Right ventricle myocardium inferior (tissue), 1 donor: ENCODE measurements around the gene CCT3. TPM values are rescaled to one million over a fixed set of nuclear protein-coding genes. Genes with fewer than 3 reads are reported as not detected.

Experiments used
- ATAC-seq: fragments of 200-7000 bp; cut with Tn5 transposase; one replicate; pipeline ENCODE4 v1.9.1; 2020; ENCODE audit warnings: mild to moderate bottlenecking, moderate library complexity
- DNase-seq: peaks from one replicate; pipeline ENCODE4 v3.0.0; 2021; ENCODE audit errors: missing footprints
- intact Hi-C: fragments of 100-400 bp; cut with DNase I; formaldehyde crosslinking; loops from one replicate; pipeline ENCODE4 v1.11.0; 2022
- total RNA-seq: library from RNA; stranded (reverse); fragmentation: NEBNext Ultra II Directional; extraction: Animal tissue kit (Norgen Biotek cat#: 25700); gene quantifications from one replicate; pipeline ENCODE4 v1.2.1, GENCODE V29; 2021
- donor health status: DM: no; HTN: yes; CAD: no; lungs with severe emphysema.

CCT3 gene
- total RNA-seq, 1 donor from 2014 or later, result 137 TPM

DNA sequence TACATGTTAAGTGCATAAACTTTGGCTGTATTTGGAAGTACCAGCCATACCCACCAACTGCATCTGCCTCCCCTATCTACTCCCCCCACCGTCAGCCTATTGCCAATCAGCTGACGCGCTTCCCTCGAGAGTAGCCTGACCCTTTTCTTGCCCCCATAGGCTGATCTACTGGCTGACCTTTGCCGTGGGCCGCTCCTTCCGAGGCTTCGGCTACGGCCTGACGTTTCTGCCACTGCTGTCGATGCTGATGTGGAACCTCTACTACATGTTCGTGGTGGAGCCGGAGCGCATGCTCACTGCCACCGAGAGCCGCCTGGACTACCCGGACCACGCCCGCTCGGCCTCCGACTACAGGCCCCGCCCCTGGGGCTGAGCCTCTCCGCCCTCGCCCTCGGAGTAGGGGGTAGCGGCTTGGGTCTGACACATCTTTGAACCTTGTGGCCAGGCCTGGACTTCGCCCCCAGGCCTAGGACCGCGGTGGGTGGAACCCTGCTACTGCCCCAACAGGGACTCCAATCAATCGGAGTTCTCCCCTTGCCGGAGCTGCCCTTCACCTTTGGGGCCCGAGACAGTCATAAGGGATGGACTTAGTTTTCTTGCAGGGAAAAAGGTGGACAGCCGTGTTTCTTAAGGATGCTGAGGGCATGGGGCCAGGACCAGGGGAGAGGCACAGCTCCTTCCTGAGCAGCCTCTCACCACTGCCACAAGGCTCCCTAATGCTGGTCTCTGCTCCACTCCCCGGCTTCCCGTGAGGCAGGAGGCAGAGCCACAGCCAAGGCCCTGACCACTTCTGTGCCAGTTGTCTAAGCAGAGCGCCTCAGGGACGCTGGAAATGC is 46.6 kb downstream of the CCT3 start:
- intact Hi-C loops, result no loop called here
- DNase-seq (peak; percentile 96), ATAC-seq (peak; percentile 96)

DNA sequence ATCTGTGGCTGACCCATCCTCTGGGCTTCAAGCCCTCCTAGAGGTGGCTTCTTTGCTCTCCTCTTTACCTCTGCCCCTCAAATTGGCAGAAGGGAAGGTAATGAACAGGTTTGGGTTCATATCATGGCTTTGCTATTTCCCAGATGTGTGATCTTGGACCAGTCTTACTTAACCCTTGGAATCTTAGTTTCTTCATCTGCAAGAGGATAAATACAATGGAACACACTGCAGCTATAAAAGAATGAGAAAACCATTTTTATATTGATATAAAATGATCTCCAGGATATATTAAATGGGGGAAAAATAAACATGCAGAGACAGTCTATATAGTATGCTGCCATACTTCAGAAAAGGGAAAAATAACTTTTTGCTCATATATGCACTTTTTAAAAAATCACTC is 48.2 kb downstream of the CCT3 start:
- DNase-seq (no peak), ATAC-seq (no peak)
- intact Hi-C loops, result no loop called here

DNA sequence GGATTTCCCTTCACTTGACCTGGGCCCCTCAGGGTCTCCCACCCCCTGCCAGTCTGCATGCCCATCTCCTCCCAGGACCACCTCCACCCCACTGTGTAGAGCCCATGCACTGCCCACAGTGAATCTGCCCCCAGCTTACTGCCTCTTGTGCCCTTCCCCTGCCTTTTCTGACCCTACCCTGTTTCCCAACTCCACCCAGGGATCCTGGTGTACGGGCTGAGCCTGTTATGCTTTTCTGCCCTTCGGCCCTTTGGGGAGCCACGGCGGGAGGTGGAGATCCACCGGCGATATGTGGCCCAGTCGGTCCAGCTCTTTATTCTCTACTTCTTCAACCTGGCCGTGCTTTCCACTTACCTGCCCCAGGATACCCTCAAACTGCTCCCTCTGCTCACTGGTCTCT is 52.0 kb downstream of the CCT3 start:
- intact Hi-C loops, result no loop called here
- DNase-seq (no peak), ATAC-seq (no peak)

DNA sequence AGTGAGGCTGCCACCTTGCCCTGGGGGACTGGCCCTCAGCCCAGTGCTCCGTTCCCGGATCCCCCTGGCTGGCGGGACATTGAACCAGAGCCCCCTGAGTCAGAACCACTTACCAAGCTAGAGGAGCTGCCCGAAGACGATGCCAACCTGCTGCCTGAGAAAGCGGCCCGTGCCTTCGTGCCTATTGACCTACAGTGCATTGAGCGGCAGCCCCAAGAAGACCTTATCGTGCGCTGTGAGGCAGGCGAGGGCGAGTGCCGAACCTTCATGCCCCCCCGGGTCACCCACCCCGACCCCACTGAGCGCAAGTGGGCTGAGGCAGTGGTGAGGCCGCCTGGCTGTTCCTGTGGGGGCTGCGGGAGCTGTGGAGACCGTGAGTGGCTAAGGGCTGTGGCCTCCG is 52.7 kb downstream of the CCT3 start:
- ATAC-seq (no peak), DNase-seq (no peak)
- intact Hi-C loops, result no loop called here

DNA sequence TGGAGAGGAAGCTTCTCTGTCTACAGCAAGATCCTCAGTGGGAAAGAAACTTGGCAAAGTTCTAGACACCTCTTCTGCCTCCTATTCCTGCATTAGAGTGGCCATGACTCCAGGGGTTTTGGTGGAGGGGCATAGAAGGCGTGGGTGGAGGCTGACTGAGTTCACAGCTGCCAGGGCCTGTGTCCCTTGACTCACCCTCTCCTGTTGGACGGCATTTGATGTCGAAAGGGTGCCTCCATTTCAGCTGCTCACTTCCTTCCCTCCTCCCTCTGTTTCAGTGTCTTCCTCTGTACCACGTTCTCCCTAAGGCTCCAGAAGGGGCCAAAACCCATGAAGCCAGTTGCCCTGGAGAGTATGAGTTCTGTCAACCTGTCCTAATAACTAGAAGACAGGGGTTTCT is 53.3 kb downstream of the CCT3 start:
- intact Hi-C loops, result loop anchor here (5.0 kb wide), 1 partner anchor 53 kb away; the partner anchor contains the start of genes CCT3 and TSACC
- ATAC-seq, result no peak
- DNase-seq, result no peak

DNA sequence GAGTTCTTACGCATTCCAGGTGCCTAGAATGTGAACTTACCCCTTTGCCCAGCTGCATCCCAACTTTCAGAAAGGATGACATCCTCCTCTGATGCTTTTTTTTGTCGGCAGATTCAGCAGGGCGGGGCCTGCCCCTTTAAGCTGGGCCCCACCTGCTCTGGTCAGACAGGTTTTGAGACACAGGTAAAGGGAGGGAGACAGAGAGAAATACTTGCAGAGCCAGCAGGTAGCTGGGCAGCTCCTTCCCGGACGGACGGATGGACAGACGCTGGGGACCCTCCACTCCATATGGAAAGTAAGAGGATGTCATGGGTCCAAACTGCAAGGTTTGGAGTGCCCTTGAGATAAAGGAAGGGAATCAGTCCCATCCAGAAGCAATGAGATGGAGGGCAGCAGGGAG is 54.0 kb downstream of the CCT3 start, which contains the start of gene TMEM79:
TSS of gene TMEM79 (plus strand) at position 214 of the 400 bp plus-strand sequence. CDS start 902 bp downstream, outside the sequence.
- ATAC-seq, result no peak
- DNase-seq, result no peak
- intact Hi-C loops, result loop anchor here (5.0 kb wide), 1 partner anchor 53 kb away; the partner anchor contains the start of genes CCT3 and TSACC

DNA sequence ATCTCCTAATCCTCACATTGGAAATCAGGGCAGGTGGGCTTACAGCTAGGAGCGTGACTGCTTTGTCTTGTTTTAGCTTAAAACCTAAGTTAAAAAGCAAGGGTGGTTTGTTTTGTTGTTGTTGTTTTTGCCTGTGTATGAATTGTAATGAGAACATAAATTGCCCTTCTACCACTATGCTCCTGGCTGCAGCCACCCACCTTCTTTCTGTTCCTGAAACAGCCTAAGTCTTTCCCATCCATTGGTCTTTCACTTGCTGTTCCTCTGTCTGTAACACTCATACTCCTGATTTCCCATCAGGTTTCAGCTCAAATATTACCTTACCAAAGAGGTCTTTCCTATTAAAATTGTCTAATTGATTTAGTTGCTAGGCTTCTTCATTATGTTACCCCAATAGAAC is 54.6 kb downstream of the CCT3 start:
- DNase-seq (no peak), ATAC-seq (no peak)
- intact Hi-C loops, result loop anchor here (5.0 kb wide), 1 partner anchor 54 kb away; the partner anchor contains the start of genes CCT3 and TSACC

DNA sequence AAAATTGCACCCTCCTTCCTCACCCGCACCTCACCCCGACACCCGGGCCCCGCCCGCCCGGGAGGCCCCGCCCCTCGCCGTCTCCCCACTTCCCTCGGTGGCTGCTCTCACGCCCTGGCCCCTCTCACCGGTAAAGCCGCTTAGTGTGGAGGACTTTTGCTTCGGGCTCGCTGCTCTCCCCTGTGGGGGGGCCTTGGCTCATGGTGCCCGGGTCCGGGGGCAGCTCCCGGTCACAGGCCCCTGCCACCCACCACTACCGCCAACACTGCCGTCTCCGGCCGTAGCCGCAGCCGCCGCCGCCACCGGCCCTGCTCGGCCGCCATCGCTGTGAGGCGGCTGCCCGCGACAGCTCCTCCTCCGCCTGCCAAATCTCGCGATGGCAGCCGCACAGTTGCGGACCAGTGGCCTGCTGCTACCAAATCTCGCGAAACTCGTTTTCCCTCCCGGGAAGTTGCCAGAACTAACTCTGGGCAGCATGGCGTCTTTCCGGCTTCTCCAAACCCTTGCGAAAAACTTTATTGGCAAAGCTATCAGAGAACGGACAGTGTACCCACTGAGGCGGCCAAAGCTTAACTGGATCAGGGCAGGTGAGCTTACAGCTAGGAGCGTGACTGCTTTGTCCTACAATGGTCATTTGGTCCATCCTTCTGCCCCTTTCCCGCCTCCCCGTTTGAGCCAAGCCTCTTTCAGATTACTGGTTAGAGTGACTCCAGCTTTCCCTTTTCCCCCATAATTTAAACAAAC is 55.4 kb downstream of the CCT3 start, which contains the start of gene SMG5:
TSS of gene SMG5 (minus strand) at position 347 of the 744 bp plus-strand sequence. CDS start at position 202, 145 bp downstream.
- ATAC-seq (peak; percentile 94), DNase-seq (peak; percentile 98)
- intact Hi-C loops, result loop anchor here (5.0 kb wide), 1 partner anchor 55 kb away; the partner anchor contains the start of genes CCT3 and TSACC

DNA sequence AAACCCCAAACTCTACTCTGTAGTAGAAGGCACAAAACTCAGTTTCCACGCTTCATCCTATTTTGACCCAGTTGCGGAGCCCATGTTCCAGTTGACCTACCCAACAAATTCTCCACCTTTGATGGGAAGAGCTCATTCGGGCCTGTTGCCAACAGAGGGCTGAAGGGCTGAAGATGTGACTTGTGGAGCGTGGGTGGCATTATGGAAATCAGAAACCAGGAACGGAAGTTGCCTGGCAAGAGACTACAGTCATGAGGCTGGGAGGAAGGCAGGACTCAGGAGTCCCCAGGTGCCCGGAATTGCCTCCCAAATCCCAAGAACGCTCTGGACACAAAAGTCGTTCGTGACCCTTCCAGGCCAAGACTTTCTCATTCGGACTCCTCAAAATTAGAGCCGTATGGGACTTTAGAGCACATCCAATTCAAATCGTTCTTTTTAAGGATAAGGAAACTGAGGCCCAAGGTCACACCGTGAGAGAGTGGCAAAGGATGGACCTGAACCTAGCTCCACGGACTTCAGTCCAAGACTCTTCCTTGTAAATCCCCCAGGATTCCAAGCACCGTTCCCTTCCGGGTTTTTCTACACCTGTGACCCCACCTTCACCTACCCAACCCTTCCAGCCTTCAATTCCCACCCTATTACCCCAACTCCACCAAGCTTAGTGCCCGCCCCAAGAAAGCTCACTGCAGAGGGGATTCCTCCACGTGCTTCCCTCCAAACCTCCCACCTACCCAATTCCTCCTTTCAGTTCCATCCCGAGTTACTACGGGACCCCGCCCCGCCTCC is 56.2 kb downstream of the CCT3 start:
- no peak for DNase-seq

DNA sequence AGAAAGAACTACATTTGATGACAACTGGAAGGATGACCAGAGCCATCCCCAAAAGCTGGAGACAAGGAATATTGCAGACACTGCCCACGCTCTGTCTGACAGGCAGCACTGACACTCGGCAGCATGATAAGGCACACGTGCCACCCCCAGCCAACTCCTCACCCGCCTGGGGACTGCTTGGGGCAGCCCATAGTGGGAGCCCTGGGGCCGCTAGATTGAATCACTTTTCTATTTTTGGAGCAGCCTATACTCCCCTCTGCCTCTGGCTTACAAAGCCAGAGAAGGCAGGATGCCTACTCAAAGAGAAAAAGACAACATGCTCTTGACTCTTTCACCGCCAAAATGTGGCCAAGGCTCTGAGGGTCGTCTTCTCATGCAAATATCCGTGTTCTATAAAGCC is 56.8 kb downstream of the CCT3 start:
- DNase-seq (peak; percentile 78), ATAC-seq (peak; percentile 77)
- intact Hi-C loops, result loop anchor here (5.0 kb wide), 1 partner anchor 56 kb away; the partner anchor contains the start of genes CCT3 and TSACC

More for the DNA sequence above, 56.2 kb downstream of the CCT3 start:
- no peak for ATAC-seq
- intact Hi-C loops, result loop anchor here (5.0 kb wide), 1 partner anchor 55 kb away; the partner anchor contains the start of genes CCT3 and TSACC

DNA sequence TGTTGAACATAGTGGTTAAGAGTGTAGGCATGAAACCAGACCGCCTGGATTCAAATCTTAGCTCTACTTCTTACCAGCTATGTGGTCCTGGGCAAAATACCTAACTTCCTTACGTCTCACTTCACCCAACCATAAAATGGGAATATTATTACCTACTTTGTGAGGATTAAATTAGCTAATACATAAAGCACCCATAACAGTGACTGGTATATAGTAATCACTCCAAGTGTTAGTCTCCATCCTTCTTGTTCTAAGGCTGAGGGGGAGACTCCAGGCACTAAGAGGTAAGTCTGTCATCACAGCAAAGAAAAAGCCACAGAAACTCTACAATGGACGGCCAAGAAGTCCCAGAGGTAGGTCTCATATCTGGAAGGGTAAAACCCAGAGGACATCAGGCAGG is 58.3 kb downstream of the CCT3 start:
- intact Hi-C loops, result loop anchor here (5.0 kb wide), 2 partner anchors 43 to 57 kb away; partner anchors contain the start of genes CCT3 and TSACC

DNA sequence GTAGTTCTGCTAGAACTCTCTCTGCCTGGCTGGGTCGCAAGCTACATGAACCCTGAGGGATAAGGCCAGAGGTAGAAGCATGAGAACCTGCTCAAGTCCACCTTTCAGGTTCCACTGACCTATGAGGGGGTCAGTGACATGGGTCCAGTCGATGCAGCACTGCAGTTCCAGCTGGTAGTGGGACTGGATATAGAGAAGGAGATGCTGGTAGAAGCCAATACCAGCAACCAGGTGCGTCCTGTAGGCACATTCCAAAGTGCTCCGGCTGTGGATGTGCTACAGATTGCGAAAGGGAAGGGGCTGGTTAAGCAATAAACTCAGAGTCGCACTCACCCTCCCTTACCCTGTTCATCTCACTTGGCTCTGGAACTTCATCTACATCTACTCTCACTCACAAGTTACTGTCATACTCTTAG is 61.1 kb downstream of the CCT3 start:
- intact Hi-C loops, result loop anchor here (5.0 kb wide), 1 partner anchor 40 kb away; no protein-coding TSS in a partner anchor
- DNase-seq (no peak), ATAC-seq (no peak)

More for the DNA sequence above, 58.3 kb downstream of the CCT3 start:
- DNase-seq, result no peak
- no peak for ATAC-seq

DNA sequence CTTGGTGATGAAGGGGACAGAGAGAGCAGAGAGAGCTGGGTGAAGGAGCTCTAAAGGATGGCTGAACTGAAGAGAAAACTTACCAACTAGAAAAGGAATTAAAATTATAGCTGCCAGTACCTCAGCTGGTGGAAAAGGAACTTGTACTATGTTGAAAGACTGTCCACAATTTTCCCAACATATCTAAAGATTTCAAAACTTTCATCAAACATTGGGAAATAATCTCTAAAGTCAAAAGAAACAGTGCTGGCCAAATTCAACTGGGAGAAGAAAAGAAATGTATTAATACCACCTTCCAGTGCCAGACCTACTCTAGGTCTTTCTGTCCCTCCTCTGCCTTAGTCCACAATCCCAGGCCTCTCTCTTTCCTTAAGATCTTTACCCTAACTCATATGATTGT is 61.6 kb downstream of the CCT3 start:
- ATAC-seq (no peak), DNase-seq (no peak)
- intact Hi-C loops, result loop anchor here (5.0 kb wide), 1 partner anchor 39 kb away; no protein-coding TSS in a partner anchor

DNA sequence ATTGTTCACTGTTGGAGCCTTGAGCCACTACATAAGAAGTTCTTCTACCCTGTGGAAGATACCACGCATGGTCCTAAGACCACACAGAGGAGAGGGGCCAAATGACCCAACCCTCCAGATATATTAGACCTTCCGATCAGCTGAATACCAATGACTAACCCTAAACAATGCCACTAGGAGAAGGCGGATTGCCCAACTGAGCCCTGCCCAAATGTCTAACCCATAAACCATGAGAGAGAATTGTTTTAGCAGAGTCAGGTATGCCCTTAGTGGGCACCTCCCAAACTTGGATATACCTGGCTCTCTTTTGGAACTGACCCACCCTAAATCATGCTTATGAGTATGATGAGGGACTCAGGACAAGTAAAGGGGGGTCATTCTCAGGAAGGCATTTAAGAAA is 67.8 kb downstream of the CCT3 start:
- intact Hi-C loops, result no loop called here
- ATAC-seq (no peak), DNase-seq (no peak)

DNA sequence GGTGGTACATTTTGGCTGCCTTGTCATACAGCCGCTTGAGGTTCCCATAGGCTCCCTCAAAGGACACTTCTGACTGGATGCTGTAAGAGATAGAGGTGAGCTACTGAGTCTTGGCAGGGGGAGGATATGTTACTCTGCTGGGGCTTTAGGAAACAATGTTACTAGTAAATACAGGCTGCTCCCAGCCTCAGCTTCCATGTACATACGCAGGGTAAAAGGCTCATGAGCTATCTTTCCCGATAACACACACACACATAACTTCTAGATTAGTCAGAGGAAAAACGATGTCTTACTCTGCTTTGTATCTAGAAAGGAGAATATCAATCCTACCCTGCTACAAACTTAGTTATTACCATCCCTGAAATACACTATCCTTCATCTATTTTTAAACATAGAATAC is 69.8 kb downstream of the CCT3 start:
- ATAC-seq, result no peak
- no peak for DNase-seq
- intact Hi-C loops, result no loop called here

DNA sequence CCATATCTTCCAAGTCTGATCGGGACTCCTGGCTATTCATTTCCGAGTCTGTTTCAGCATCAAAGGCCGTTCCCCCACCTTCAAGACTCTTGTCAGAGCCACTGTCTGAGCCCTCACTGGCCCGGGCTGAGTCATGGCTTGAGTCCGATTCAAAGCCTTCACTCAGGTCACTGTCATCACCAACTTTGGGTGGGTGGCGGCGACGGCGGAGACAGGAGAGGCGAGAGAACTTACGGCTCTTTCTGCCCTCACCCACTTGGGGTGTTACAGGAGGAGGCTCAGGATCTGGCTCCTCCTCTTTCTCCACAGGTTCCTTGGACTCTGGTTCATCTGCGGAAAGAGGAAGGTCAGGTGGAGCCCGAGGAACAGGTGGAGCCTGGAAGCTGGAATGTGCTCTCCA is 72.0 kb downstream of the CCT3 start:
- DNase-seq, result no peak
- intact Hi-C loops, result no loop called here
- ATAC-seq, result no peak

DNA sequence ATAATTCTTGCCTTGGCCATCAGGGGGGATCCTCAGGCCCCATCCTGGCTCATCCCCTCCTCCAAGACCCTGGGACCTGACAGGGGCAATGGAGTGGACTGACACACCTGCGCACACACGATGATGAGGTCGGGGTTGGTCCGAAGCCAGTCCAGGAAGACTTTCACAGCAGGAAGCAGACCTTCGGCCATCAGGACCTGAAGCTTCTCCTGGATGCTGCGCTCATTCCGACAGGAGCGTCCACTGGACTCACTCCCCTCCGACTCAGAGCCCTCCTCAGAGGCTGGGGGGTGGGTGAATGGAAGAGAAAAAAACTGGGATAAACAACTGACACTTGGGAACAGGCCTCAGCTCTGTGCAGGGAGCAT is 74.8 kb downstream of the CCT3 start:
- ATAC-seq (no peak), DNase-seq (no peak)
- intact Hi-C loops, result no loop called here

DNA sequence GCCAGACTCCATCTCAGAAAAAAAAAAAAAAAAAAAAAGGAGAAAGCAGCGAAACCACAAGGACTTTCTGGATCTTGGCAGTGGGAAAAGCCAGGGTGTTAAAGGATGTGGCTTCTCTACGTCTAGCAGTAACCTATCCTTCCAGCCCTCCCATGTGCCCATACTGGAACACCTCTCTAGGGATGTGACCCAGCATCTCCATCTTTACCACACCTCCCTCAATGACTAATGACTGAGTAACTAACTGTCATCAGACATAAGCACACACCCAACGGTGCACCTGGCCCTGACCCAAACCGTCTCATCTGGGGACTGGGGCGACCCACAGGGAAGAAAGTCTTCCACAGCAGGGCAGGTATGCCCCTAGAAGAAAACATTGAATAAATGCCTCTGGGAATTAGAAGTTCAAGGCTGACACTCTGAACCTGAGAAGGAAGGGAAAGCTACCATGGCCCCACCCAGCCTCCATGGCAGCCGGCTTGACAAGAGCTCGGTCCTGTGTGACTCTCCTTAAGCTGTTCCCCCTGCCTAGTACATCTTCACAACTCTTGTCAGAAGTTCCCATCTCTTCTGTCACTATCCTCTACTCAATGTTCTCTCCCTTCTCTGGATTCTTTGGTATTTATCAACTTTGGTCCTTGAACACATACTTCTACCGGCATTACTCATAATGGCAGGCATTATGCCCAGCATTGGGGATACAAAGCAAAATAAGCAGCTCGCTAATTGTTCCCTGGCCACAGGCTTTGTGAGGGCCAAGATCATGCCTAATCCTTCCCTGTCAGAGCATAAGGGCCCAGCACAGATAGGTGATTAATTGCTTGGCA is 75.4 kb downstream of the CCT3 start:
- intact Hi-C loops, result no loop called here
- no peak for DNase-seq
- ATAC-seq, result no peak
